ENCODE data around the gene CMTM5. TPM values are rescaled to one million over a fixed set of nuclear protein-coding genes. Genes with fewer than 3 reads are reported as not detected.

CMTM5 gene
- total and polyA plus RNA-seq, 4 donors: 0.50 to 4.1 (median 1.5) TPM; not detected in 1

DNA sequence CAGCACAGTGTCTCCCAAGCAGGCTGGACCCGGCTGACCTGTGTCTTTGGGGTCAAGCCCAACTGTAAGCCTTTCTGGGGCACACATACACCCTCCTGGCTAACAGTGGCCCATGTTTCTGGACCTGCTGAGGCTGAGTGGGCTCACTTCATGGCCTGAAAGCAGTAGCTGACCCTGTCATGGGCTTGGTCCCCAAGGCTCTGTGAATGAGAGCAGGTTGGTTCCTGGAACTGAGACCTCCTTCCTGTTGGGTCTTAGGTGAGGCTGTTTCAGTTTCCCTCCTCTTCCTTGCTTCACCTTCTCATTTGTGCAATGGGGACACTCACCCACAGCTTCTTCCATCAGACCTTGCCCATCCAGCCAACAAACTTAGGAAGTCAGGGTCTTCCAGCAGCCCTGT is 5.0 kb upstream of the CMTM5 start:
- 85 to 92% methylated on average over 1 of the region's 1 CpG for WGBS, 2 donors

DNA sequence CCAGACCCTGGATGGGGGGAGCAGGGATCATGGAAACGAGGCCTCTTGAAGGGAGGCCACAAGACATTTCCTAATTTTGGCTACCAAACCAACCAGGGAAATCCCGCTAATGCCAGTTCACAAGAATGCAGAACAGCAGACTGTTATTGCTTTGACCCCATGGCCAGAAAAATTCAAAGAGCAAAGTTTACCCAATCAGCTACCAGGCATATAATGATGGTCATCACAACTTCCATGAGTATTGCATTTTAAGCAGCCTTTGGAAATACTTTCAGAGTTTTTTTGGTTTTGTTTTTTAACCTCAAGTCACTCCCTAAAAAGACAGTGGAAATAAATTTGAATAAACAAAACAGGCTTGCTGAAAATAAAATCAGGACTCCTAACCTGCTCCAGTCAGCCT is 4.3 kb upstream of the CMTM5 start, which contains the start of gene IL25:
IL25 (plus strand) TSS at position 301 of the 400 bp plus-strand sequence.
- intact Hi-C loops (cut with DNase I): no loop called here
- Histone ChIP-seq H3K27me3 (ENCODE audit: control insufficient read depth in 1 of 2, insufficient read depth in 2 of 2, low read length in 1 of 2) (no peaks in the 10 kb centered on the region), H3K9me3 (ENCODE audit: control insufficient read depth, low read length) (no peaks in the 10 kb centered on the region), H3K27ac (ENCODE audit: low read depth in 1 of 2, low read length in 2 of 2) (no peak within 1 kb of the TSS), H3K4me3 (ENCODE audit: low read length in 2 of 2) (no peak within 1 kb of the TSS), H3K4me1 (ENCODE audit: control insufficient read depth in 1 of 2, insufficient read depth in 2 of 2, low read length in 2 of 2) (no peaks in the 10 kb centered on the region), H3K36me3 (ENCODE audit: control insufficient read depth in 1 of 2, insufficient read depth in 2 of 2, low read length in 1 of 2) (no peaks in the 10 kb centered on the region)
- DNase-seq (no peak), ATAC-seq (ENCODE audit: low FRiP score) (no peak)
- WGBS, 2 donors: 85 to 89% methylated on average over 2 of the region's 2 CpGs

More for the DNA sequence above, 5.0 kb upstream of the CMTM5 start:
- Histone ChIP-seq H3K4me3 (ENCODE audit: low read length in 2 of 2) (no peak overlapping the region), H3K4me1 (ENCODE audit: control insufficient read depth in 1 of 2, insufficient read depth in 2 of 2, low read length in 2 of 2) (no peaks in the 10 kb centered on the region), H3K36me3 (ENCODE audit: control insufficient read depth in 1 of 2, insufficient read depth in 2 of 2, low read length in 1 of 2) (no peaks in the 10 kb centered on the region), H3K27me3 (ENCODE audit: control insufficient read depth in 1 of 2, insufficient read depth in 2 of 2, low read length in 1 of 2) (no peaks in the 10 kb centered on the region), H3K27ac (ENCODE audit: low read depth in 1 of 2, low read length in 2 of 2) (no peak overlapping the region), H3K9me3 (ENCODE audit: control insufficient read depth, low read length) (no peaks in the 10 kb centered on the region)
- no peak for ATAC-seq (ENCODE audit: low FRiP score)
- no peak for DNase-seq
- intact Hi-C loops (cut with DNase I): no loop called here

DNA sequence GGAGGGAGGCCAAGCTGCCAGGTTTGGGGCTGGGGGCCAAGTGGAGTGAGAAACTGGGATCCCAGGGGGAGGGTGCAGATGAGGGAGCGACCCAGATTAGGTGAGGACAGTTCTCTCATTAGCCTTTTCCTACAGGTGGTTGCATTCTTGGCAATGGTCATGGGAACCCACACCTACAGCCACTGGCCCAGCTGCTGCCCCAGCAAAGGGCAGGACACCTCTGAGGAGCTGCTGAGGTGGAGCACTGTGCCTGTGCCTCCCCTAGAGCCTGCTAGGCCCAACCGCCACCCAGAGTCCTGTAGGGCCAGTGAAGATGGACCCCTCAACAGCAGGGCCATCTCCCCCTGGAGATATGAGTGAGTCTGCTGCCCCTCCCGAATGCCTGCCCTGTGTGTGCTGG is 3.8 kb upstream of the CMTM5 start:
- intact Hi-C loops (cut with DNase I): no loop called here
- no peak overlapping the region for H3K4me3 ChIP-seq (ENCODE audit: low read length in 2 of 2)
- no peaks in the 10 kb centered on the region for H3K36me3 ChIP-seq (ENCODE audit: control insufficient read depth in 1 of 2, insufficient read depth in 2 of 2, low read length in 1 of 2)
- no peaks in the 10 kb centered on the region for H3K9me3 ChIP-seq (ENCODE audit: control insufficient read depth, low read length)
- H3K27ac ChIP-seq (ENCODE audit: low read depth in 1 of 2, low read length in 2 of 2): no peak overlapping the region
- ATAC-seq (ENCODE audit: low FRiP score) (no peak), DNase-seq (no peak)
- H3K27me3 ChIP-seq (ENCODE audit: control insufficient read depth in 1 of 2, insufficient read depth in 2 of 2, low read length in 1 of 2): no peaks in the 10 kb centered on the region
- H3K4me1 ChIP-seq (ENCODE audit: control insufficient read depth in 1 of 2, insufficient read depth in 2 of 2, low read length in 2 of 2): no peaks in the 10 kb centered on the region
- 84 to 93% methylated on average over 3 of the region's 3 CpGs for WGBS, 2 donors

DNA sequence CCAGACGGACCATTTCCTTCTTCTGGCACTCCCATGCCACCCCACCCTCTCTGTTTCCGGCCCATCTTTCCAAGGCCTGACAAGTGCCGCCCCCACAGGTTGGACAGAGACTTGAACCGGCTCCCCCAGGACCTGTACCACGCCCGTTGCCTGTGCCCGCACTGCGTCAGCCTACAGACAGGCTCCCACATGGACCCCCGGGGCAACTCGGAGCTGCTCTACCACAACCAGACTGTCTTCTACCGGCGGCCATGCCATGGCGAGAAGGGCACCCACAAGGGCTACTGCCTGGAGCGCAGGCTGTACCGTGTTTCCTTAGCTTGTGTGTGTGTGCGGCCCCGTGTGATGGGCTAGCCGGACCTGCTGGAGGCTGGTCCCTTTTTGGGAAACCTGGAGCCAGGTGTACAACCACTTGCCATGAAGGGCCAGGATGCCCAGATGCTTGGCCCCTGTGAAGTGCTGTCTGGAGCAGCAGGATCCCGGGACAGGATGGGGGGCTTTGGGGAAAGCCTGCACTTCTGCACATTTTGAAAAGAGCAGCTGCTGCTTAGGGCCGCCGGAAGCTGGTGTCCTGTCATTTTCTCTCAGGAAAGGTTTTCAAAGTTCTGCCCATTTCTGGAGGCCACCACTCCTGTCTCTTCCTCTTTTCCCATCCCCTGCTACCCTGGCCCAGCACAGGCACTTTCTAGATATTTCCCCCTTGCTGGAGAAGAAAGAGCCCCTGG is 1.2 kb upstream of the CMTM5 start:
- peak in 1 of 2 donors; percentile 74 for DNase-seq
- no peak overlapping the region for H3K4me3 ChIP-seq (ENCODE audit: low read length in 2 of 2)
- H3K9me3 ChIP-seq (ENCODE audit: control insufficient read depth, low read length): no peaks in the 10 kb centered on the region
- H3K4me1 ChIP-seq (ENCODE audit: control insufficient read depth in 1 of 2, insufficient read depth in 2 of 2, low read length in 2 of 2): no peaks in the 10 kb centered on the region
- no peak for ATAC-seq (ENCODE audit: low FRiP score)
- no peaks in the 10 kb centered on the region for H3K36me3 ChIP-seq (ENCODE audit: control insufficient read depth in 1 of 2, insufficient read depth in 2 of 2, low read length in 1 of 2)
- H3K27ac ChIP-seq (ENCODE audit: low read depth in 1 of 2, low read length in 2 of 2): no peak overlapping the region
- intact Hi-C loops (cut with DNase I): loop anchor here (5.0 kb wide), 2 partner anchors 108 to 113 kb away; no protein-coding TSS in a partner anchor
- WGBS, 2 donors: 95 to 96% methylated on average over 21 of the region's 21 CpGs
- no peaks in the 10 kb centered on the region for H3K27me3 ChIP-seq (ENCODE audit: control insufficient read depth in 1 of 2, insufficient read depth in 2 of 2, low read length in 1 of 2)

DNA sequence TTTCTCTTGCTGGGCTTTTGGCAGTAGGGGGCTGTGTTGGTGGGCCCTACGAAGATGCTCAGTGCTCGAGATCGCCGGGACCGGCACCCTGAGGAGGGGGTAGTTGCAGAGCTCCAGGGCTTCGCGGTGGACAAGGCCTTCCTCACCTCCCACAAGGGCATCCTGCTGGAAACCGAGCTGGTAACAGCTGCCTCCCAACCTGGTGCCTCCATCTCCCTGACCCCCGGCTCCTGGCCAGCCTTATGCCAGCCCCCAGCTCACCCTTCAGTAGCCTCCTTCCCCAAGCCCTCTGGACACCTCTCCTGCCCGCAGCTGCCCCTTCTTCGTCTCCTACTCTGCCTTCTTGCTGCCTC is 328 bp downstream of the CMTM5 start:
- intact Hi-C loops (cut with DNase I): loop anchor here (5.0 kb wide), 2 partner anchors 110 to 115 kb away; no protein-coding TSS in a partner anchor
- Histone ChIP-seq H3K27me3 (ENCODE audit: control insufficient read depth in 1 of 2, insufficient read depth in 2 of 2, low read length in 1 of 2) (no peaks in the 10 kb centered on the region), H3K27ac (ENCODE audit: low read depth in 1 of 2, low read length in 2 of 2) (no peak overlapping the region), H3K4me3 (ENCODE audit: low read length in 2 of 2) (no peak overlapping the region), H3K36me3 (ENCODE audit: control insufficient read depth in 1 of 2, insufficient read depth in 2 of 2, low read length in 1 of 2) (no peaks in the 10 kb centered on the region), H3K4me1 (ENCODE audit: control insufficient read depth in 1 of 2, insufficient read depth in 2 of 2, low read length in 2 of 2) (no peaks in the 10 kb centered on the region), H3K9me3 (ENCODE audit: control insufficient read depth, low read length) (no peaks in the 10 kb centered on the region)
- DNase-seq (no peak), ATAC-seq (ENCODE audit: low FRiP score) (no peak)
- 35 to 37% methylated on average over 11 of the region's 11 CpGs for WGBS, 2 donors

DNA sequence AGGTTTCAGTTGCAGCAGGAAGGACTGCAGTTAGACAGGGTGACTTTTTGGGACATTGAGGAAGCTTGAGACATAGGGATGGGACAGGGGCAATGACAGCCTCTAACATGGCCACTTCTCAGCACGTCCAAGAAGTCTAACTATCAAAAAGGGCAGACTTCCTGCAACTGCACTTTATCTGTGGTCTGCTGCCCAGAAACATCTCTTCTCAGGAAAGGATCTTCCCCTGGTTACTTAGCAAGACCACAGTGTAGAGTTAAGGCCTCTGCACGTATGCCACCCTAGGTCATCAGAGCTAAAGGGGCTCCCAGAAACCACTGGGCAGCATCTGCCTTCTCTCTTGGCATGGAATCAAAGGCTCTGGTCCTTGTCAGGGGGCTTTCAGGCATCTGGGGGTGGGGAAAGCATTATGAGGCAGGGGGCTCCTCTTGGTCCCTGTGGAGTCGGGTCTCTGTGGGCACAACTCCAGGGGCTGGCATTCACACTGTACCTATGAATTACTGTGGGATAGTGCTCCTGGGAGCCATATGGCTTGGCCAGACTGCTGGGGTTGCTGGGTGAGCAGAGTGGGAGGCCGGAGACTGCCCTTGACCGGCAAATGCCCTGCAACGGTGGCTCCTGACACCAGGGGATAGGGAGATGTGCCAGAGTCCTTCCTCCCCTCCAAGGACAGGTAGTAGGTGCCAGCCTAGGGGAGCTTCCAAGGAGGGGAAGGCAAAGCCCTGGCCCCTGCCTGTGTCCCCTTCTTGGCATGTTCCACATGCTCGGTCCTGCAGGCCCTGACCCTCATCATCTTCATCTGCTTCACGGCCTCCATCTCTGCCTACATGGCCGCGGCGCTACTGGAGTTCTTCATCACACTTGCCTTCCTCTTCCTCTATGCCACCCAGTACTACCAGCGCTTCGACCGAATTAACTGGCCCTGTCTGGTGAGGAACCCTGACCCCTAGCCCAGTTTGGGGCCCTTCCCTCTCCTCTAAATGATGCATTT is 1.0 kb downstream of the CMTM5 start:
- 85 to 86% methylated on average over 14 of the region's 14 CpGs for WGBS, 2 donors
- Histone ChIP-seq H3K36me3 (ENCODE audit: control insufficient read depth in 1 of 2, insufficient read depth in 2 of 2, low read length in 1 of 2) (no peaks in the 10 kb centered on the region), H3K4me3 (ENCODE audit: low read length in 2 of 2) (no peak overlapping the region), H3K27ac (ENCODE audit: low read depth in 1 of 2, low read length in 2 of 2) (no peak overlapping the region), H3K27me3 (ENCODE audit: control insufficient read depth in 1 of 2, insufficient read depth in 2 of 2, low read length in 1 of 2) (no peaks in the 10 kb centered on the region), H3K4me1 (ENCODE audit: control insufficient read depth in 1 of 2, insufficient read depth in 2 of 2, low read length in 2 of 2) (no peaks in the 10 kb centered on the region), H3K9me3 (ENCODE audit: control insufficient read depth, low read length) (no peaks in the 10 kb centered on the region)
- no peak for ATAC-seq (ENCODE audit: low FRiP score)
- DNase-seq: no peak
- intact Hi-C loops (cut with DNase I): loop anchor here (5.0 kb wide), 2 partner anchors 111 to 116 kb away; no protein-coding TSS in a partner anchor

DNA sequence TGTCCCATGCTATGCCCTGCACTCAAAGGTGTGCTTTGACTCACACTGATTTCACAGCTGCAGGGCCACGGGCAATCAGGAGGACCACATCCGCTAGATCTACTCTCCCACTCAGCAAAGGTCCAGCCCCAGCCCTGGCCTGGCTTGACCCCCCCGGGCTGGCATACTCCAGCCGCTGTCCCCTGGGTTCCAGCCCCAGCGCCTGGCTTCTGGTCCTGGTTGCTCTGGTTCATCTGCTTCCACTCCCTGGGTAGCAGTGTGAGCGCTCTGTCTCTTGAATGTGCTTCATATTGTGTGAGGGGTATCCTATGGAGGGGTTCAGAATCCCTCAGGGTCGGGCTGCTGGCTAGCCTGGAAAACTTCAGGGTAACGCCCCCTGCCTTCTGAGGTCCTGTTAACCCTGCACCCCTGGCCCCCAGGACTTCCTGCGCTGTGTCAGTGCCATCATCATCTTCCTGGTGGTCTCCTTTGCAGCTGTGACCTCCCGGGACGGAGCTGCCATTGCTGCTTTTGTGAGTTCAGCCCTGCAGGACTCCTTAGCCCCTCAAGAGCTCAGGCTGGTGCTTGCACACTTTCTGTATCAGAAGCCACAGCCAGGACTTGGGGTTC is 1.9 kb downstream of the CMTM5 start:
- no peak for ATAC-seq (ENCODE audit: low FRiP score)
- Histone ChIP-seq H3K27me3 (ENCODE audit: control insufficient read depth in 1 of 2, insufficient read depth in 2 of 2, low read length in 1 of 2) (no peaks in the 10 kb centered on the region), H3K4me1 (ENCODE audit: control insufficient read depth in 1 of 2, insufficient read depth in 2 of 2, low read length in 2 of 2) (no peaks in the 10 kb centered on the region), H3K36me3 (ENCODE audit: control insufficient read depth in 1 of 2, insufficient read depth in 2 of 2, low read length in 1 of 2) (no peaks in the 10 kb centered on the region), H3K27ac (ENCODE audit: low read depth in 1 of 2, low read length in 2 of 2) (no peak overlapping the region), H3K4me3 (ENCODE audit: low read length in 2 of 2) (no peak overlapping the region), H3K9me3 (ENCODE audit: control insufficient read depth, low read length) (no peaks in the 10 kb centered on the region)
- DNase-seq: no peak
- WGBS, 2 donors: 84 to 88% methylated on average over 11 of the region's 11 CpGs
- intact Hi-C loops (cut with DNase I): loop anchor here (5.0 kb wide), 2 partner anchors 111 to 116 kb away; no protein-coding TSS in a partner anchor

DNA sequence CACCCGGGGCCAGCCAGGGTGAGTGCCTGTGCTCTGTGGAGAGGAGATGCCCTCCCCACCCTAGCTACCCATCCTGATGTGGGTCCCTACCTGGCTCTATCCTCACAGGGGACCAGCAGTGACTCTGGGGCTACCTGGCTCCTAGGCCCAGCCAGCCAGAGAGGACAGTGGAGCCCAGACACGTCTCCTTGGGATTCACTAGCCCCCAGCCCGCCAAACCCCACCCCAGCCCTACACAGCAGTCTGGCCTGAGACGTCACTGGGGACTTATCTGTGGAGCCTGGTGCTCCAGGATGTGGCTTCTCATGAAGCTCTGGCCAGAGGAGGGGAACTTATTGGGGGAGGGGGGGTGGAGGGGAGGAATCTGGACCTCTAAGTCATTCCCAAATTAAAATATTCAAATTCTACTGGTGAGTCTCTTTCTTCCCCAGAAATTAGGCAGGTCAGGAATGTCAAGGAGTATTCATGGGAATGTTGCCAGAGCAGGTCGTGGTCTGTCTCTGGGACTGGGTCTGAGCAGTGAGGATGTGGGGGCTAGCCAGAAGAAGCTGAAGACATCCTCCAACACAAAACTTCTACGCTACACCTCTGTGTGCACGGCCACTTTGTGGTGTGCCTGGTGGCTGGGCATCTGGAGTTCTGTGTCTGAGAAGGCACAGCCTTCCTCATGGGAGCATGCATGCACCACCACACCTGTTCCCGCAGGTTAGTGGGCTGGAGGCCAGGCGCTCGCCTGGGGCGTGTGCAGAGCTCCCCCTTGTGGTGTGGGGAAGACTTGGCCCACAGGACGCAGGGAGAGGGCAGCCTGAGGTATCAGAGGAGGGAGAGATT is 2.7 kb downstream of the CMTM5 start:
- Histone ChIP-seq H3K4me1 (ENCODE audit: control insufficient read depth in 1 of 2, insufficient read depth in 2 of 2, low read length in 2 of 2) (no peaks in the 10 kb centered on the region), H3K36me3 (ENCODE audit: control insufficient read depth in 1 of 2, insufficient read depth in 2 of 2, low read length in 1 of 2) (no peaks in the 10 kb centered on the region), H3K27ac (ENCODE audit: low read depth in 1 of 2, low read length in 2 of 2) (no peak overlapping the region), H3K9me3 (ENCODE audit: control insufficient read depth, low read length) (no peaks in the 10 kb centered on the region), H3K4me3 (ENCODE audit: low read length in 2 of 2) (no peak overlapping the region), H3K27me3 (ENCODE audit: control insufficient read depth in 1 of 2, insufficient read depth in 2 of 2, low read length in 1 of 2) (no peaks in the 10 kb centered on the region)
- DNase-seq: no peak
- peak; percentile 75 for ATAC-seq (ENCODE audit: low FRiP score)
- intact Hi-C loops (cut with DNase I): loop anchor here (1.0 to 5.0 kb wide), 4 partner anchors 51 to 117 kb away; no protein-coding TSS in a partner anchor
- 41 to 42% methylated on average over 12 of the region's 12 CpGs for WGBS, 2 donors

All from aorta (tissue), 5 donors.